Activated CD4-positive, CD25-positive, alpha-beta regulatory T cell treated with anti-CD3 and anti-CD28 coated beads, Interleukin-2, amount 50 U/mL, for 72 hours (primary cell): ENCODE measurements around the gene STAMBPL1.

Source experiments
- DNase-seq: peaks from one replicate; pipeline ENCODE4 v3.0.0; 2021

Gene STAMBPL1

DNA sequence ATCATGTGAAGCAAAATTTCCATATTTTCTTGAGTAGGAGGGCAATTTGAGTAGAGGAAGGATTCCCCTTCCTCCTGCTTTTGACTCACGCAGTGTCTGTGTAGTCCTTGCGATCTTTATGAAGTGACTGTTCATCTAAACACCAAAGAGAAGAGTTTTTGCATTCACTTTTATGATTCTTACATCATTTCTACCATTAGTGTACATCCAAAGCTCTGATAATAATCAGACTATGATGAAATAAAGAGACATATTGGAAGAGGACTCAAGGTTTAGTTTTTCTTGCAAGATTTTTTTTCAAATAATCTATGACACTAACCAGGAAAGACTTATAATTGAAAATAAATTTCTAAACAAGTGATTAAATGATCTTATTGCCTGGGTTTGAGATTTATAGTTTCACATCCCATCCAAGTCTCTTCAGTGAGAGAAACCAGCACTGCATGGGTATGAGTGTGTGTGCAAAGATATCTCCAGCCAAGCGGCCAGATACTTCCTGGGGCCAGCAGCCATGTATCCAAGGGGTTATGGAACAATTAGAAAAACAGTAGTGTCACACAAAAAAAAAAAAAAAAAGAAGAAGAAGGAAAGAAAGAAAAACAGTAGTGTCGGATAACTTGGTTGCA is 74.5 kb downstream of the STAMBPL1 start:
- no peak for DNase-seq

DNA sequence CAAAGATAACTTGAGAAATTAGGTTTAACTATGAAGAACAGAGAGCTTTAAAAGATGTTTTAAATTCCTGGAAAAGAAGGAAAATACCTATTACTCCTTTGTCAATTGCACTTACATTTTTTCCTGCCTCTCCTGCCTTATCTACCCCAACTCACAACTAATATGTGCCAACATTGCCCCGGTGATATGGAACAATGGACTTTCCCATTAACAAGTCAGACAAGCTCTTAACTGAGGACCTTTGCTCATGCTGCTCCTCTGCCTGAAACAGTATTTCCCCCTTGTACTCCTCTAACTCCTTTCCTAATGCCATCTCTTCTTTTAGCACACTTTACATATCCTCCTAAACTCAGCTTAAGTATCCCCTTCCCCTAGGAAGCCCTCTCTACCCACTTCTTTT is 77.3 kb downstream of the STAMBPL1 start:
- DNase-seq, result no peak

DNA sequence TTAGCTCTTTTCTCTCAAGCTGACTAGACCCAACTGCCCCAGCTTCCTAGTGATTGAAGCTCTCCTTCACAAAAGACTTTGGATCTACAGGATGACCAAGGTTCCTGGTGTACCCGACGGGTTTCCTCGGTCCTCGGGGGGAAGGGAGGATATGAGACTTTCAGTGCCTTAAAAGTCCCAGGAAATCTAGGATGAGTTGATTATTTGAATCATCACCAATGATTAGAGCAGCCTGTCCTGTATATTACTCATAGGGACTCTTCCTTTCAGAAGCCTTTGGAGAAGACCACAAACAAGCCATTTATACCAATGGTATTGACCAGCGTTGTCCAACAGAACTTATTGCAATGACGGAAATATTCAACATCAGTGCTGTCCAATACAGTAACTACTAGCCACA is 78.7 kb downstream of the STAMBPL1 start:
- DNase-seq, result no peak

DNA sequence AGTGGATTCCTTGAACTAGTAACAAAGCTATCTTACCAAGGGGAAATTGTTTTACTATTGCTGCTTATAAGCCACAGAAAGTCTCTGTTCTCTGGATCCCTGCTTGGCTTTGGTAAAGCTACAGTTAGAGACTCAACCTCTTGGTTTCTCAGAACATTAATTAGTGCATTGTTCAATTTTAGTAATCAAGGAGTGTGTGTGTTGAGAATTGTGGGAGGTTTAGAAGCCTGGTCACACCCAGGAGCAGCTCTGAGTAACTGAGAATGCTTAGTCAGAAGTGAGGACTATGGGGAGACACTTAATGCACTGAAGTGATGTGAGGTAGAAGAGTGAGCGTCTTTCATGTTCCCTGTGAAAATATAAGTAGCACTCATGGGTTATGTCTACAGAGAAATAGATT is 80.8 kb downstream of the STAMBPL1 start:
- DNase-seq, result no peak

DNA sequence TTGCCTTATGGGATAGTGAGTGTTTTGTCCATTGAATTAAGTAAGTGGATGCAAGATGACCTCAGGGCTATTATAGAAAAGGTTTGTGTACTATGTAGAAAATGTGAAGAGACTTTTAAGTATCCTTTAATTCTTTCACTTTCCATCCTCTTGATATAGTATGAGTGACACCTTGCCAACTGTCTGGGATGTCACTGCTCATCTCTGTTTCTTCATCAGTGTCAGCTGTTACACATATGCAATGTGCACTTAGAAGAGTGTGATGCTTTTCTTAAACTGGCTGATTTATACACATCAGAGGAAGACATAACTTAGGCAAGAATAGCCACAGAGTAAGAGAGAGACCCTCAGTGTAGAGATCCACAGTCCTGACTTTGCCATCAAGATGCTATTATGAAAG is 81.2 kb downstream of the STAMBPL1 start:
- DNase-seq, result no peak

DNA sequence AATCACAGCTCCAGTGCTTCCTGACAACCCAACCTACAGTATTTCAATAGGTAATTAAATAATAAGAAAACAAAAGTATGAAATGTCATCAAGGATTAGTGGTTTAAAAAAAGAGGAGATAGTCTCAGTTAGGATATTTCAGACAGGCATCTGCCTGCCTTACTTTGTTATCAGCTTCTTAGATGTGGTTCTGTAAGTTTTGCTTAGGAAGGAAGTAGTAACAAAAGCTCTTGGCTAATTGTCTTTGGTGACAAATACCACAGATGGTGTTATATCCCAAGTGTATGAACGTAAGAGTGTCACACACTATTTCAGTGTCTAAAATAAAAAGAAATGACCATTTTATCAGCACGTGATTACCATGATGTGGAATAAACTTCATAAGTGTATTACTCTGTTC is 82.3 kb downstream of the STAMBPL1 start:
- DNase-seq, result no peak

DNA sequence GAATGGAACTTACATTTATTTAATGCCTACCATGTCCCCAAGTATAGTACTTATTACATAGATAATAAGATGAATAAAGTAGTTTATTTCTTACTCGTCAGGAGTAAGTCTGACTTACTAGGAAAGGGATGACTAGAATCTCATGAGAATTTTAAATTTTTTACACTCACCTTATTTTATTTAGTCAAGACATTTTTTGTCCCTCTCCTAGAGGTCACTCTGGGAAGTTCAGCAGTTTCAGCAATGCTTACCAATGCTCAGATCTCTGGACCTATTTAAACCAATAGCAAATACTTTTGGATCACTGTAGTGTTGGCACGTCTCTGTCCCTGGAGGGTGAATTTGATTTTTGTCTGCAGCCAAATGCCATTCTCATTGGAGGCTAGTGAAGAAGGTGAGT is 83.3 kb downstream of the STAMBPL1 start:
- DNase-seq, result no peak

DNA sequence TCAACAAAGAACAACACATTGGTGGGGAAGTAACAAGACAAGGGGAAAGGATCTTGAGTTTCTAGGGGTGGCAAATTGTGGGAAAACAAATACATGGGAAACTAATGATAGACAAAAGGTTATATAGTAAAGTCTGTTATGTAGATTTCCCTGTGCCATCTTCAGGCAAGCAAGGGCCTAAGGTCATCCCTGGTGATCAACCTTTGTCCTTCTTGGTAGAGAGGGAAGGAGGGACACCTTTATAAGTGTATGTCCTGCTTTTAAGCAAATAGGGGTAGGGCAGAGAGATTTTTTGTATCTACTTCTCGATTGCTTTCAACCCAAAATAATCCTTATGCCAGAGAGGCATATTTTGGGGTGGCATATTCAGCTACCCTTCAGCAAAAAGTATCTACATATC is 84.3 kb downstream of the STAMBPL1 start:
- DNase-seq, result no peak

DNA sequence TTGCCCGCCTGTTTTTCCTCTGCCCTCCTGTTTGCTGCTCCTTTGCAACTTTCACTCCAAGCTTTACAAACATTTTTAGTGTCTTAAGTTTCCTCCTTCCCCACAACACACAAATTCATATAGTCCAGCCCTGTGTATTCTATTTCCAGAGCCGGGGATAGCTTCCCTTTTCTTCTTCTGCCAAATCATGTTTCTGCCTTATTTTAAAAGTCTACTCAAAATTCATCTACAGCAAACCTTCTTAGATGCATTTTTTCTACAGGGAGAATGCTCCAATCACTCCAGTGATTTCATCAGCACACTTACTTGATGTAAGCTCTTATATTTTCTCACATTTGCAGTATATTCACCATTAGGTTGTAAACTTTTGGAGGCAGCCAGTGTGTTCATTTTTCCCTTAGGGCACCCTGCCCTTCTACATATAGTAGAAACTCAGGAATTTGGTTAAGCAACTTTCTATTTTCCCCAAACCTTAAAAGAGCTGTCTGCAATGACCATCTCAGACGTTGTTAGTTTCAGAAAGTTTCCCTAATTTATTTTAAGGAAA is 84.9 kb downstream of the STAMBPL1 start:
- no peak for DNase-seq

DNA sequence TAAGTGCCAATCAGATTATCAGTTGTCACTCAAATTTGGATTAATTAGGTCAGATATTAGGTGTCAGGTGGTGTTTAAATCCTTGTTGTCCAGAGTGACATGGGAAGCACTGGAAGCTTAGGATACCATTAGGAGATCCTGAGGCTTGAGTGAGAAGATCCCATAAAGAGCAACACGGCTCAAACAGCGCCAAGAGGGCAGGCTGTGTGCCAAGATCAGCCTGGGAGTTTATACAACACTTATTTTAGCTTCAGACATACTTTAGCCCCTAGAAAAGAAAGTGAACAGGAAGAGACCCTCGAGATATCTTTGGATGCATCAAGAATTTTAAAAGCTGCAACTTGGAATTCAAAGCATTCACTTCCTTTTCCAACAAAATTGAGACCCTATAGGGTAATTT is 86.8 kb downstream of the STAMBPL1 start:
- DNase-seq, result no peak

DNA sequence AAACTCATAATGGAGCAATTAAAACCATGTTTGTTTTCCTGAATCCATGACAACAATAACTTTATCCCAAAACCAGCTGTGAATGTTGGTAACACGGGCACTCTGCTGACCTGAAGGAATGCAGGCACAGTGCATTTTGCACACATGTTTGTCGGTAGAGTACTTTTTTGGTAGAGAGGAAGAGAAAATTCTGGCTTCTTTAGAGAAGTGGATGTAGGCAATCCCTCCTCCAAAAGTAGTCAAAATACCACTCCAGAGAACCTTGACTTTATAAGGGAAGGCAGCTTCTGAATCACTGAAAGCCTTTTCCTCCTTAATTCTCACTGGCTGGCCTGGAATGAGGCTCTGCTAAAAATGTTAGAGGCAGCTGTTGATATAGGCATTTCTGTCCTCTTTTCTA is 88.3 kb downstream of the STAMBPL1 start:
- DNase-seq, result no peak

DNA sequence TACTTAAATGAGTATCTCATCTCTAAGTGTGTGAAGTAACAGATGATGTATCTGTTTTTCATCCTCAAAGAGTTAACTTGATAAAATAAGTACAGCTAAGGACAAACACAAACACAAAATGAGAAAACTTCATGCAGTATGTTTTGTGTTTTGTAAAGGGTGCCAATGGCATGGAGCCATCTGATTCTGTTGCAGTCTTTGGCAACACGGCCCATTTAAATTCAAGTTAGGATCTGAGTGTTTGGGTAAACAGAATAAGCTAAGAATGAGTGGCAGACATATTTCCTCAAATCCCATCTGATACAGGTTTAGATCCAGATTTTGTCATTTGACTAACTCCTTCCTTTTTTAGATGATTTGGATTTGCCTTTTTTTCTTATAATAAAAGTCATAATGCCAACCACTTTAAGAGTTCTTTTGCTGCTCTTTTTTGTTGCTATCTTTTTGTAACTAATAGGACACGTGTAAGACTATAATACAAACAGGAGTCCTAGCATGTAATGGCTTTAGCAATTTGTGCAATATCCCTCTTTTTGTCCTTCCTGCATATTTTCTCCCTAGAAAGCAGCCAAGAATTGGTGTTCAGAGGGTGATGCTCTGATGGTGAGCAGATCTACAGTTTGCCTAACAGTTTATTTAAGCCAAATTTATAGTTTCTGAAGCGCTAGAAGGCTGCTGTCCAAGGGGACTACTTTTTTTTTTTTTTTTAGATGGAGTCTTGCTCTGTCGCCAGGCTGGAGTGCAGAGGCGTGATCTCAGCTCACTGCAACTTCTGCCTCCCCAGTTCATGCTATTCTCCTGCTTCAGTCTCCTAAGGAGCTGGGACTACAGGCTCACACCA is 91.4 kb downstream of the STAMBPL1 start:
- DNase-seq, result no peak
